RWPE1 (cell line): ENCODE data around the gene ANO3.

Source experiments
- CTCF ChIA-PET: fragments of 350-600 bp; sonication (Branson Sonifier 250); formaldehyde crosslinking; extraction: SDS; loops from one replicate; lab custom pipeline; 2021; lab: Yijun Ruan, JAX
- POLR2A ChIA-PET: fragments of 400-600 bp; formaldehyde crosslinking; extraction: SDS; loops from one replicate; lab custom pipeline; 2020; ENCODE audit warnings: antibody characterized with exemption; ENCODE audit not compliant: low non-redundant PET; lab: Yijun Ruan, JAX
- DNase-seq: peaks from one replicate; pipeline ENCODE4 v3.0.0; 2012; ENCODE audit warnings: low spot score
- H3K27ac ChIP-seq: fragments of 450-650 bp; 2 replicates; pipeline ENCODE4 v1.5.1; 2017
- TF ChIP-seq, protein P1 (sequence below): fragments of 450-650 bp; conservative IDR thresholded peaks from 2 replicates; pipeline ENCODE4 v1.5.1; 2017; ENCODE audit warnings: low read depth, mild to moderate bottlenecking

ANO3 gene

DNA sequence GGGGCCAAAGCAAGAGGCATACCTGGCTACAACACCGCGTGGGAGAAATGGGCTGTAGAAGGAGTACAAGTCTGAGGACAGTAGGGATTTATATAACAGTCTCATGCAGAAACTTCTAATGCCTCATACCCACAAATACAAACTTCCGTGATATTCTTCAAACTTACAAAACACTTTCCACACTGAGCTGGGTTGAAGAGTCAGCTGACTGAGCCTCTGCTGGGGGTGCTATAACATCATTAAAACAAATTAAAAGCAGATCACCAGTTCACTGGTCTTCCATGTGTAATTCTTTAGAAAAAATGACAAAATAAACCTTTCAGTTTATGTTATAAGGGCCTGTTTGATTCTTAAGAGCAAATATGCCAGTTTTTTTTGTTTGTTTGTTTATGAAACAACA lies 148.1 kb downstream of the ANO3 start:
- CTCF ChIA-PET = no interaction called here
- no peak overlapping the region for H3K27ac ChIP-seq
- TF ChIP-seq, protein P1, sequence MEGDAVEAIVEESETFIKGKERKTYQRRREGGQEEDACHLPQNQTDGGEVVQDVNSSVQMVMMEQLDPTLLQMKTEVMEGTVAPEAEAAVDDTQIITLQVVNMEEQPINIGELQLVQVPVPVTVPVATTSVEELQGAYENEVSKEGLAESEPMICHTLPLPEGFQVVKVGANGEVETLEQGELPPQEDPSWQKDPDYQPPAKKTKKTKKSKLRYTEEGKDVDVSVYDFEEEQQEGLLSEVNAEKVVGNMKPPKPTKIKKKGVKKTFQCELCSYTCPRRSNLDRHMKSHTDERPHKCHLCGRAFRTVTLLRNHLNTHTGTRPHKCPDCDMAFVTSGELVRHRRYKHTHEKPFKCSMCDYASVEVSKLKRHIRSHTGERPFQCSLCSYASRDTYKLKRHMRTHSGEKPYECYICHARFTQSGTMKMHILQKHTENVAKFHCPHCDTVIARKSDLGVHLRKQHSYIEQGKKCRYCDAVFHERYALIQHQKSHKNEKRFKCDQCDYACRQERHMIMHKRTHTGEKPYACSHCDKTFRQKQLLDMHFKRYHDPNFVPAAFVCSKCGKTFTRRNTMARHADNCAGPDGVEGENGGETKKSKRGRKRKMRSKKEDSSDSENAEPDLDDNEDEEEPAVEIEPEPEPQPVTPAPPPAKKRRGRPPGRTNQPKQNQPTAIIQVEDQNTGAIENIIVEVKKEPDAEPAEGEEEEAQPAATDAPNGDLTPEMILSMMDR = no peak
- DNase-seq = no peak
- POLR2A ChIA-PET = no interaction called here

DNA sequence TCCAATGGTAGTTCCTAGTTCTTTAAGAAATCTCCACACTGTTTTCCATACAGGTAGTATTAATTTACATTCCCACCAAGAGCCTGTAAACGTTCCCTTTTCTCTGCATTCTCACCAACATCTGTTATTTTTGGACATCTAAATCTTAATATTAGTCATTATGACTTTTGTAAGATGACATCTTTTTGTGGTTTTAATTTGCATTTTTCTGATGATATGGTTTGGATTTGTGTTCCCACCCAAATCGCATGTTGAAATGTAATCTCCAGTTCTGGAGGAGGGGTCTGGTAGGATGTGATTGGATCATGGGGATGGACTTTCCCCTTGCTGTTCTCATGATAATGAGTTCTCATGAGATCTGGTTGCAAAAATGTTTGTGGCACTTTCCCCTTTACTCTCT lies 151.2 kb downstream of the ANO3 start:
- no peak for DNase-seq
- POLR2A ChIA-PET = no interaction called here
- TF ChIP-seq, protein P1 = no peak
- H3K27ac ChIP-seq = no peak overlapping the region
- CTCF ChIA-PET = no interaction called here

DNA sequence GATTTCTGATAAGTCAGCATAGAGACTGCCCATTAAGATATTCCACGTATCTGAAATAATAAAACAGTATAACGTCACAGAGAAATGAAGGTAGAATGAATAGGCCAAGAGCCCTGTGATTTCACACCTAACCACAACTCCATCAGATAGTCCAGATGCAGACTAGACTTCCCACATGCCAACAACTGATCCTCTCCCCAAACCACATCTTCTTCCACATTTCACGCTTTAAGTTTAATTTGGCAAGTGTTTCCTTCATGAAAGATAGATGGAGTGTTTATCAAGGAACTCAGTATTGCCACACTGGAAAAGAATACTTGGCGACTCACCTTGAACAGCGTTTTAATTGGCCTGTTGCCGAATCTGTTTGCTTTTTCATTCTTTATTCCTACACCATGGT lies 158.6 kb downstream of the ANO3 start:
- H3K27ac ChIP-seq = no peak overlapping the region
- DNase-seq = no peak
- ChIA-PET POLR2A (no interaction called here), CTCF (interaction anchor here (0.6 kb wide), 2 partner anchors 8 to 40 kb away, joined by 3 to 8 read pairs; no protein-coding TSS in a partner anchor)
- TF ChIP-seq, protein P1 = no peak

DNA sequence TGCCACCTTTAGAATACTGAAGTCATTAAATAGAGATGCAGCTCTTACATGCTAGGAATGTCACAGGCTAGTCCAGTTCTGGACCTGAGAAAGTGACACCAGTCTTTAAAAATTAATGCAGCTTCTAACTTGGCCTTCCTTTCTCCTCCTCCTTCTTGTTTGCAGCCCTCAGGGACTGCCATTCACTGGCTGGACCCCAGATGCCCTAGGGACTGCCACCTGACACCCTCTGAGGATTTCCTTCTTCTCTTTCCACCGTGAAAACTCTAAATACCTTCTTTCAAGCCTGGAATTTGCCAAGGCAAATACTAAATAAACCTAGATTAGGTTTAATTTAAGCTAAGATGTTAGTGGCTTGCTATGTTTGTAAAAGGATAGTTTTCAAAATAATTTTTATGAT lies 161.7 kb downstream of the ANO3 start:
- POLR2A ChIA-PET = no interaction called here
- CTCF ChIA-PET = interaction anchor here (0.6 kb wide), 1 partner anchor 66 kb away, joined by 3 read pairs; no protein-coding TSS in a partner anchor
- H3K27ac ChIP-seq = no peak overlapping the region
- no peak for DNase-seq
- TF ChIP-seq, protein P1 = no peak

DNA sequence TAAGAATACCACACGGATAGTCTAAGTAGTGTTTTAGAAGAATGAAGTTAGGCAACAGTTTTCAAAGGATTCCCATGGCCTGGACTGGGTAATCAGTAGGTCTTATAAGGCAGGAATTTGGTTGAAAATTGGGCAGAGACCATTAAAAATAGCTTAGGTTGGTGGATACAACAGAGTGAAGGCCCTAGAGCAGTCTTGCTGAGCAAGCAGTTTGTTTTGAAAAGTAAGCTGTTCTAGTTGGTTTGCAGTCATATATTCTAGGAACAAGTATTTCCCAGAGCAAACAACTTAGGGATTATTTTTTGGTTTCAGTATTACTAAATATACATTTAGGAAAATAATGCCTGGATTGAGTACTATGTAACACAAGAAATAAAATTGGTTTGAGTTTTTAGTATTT lies 175.3 kb downstream of the ANO3 start:
- ChIA-PET CTCF (no interaction called here), POLR2A (no interaction called here)
- no peak for DNase-seq
- no peak overlapping the region for H3K27ac ChIP-seq
- TF ChIP-seq, protein P1 = no peak

DNA sequence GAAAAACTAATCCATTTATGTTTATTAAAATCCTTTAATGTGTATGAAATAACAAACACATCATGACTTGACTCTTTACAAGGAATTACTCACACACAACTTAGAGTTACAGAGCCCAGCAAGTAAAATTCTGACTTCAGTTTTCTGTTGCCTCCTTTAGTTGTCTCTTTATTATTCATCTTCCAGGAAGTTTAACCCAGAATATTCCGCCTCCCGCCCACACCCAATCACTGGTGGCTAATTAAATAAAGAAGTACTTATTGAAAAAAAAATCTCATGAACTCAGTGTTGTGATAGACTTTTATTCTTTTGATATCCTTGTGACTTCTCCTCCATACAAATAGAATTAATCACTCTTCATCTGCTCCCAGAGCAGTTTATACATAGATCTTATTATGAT lies 178.2 kb downstream of the ANO3 start:
- TF ChIP-seq, protein P1 = no peak
- POLR2A ChIA-PET = no interaction called here
- CTCF ChIA-PET = no interaction called here
- H3K27ac ChIP-seq = no peak overlapping the region
- DNase-seq = no peak
